Effector memory CD4-positive, alpha-beta T cell (primary cell): ENCODE results near the gene ENKUR.
"Not testable (repeated sequence)": the region's sequence is repeated elsewhere in the genome, so short reads cannot be mapped to it uniquely, and the experiment has no call there.

Experiments used
- DNase-seq, 3 donors: peaks; one replicate each; pipeline ENCODE4 v3.0.0-alpha.2; 2020
- H3K27ac ChIP-seq: 2 replicates; pipeline ENCODE4 v1.7.0; 2013; ENCODE audit warnings: mild to moderate bottlenecking, low read length, moderate library complexity; ENCODE audit not compliant: insufficient read depth, poor library complexity, severe bottlenecking
- H3K27me3 ChIP-seq: replicated peaks from 2 replicates; pipeline ENCODE4 v1.7.0; 2013; ENCODE audit warnings: mild to moderate bottlenecking, low read length; ENCODE audit not compliant: insufficient read depth, control insufficient read depth, poor library complexity, severe bottlenecking
- H3K36me3 ChIP-seq: 2 replicates; pipeline ENCODE4 v1.7.0; 2013; ENCODE audit warnings: mild to moderate bottlenecking, low read length, moderate library complexity; ENCODE audit not compliant: control insufficient read depth, insufficient read depth
- H3K4me1 ChIP-seq: 2 replicates; pipeline ENCODE4 v1.7.0; 2013; ENCODE audit warnings: low read length, mild to moderate bottlenecking; ENCODE audit not compliant: control insufficient read depth, insufficient read depth, poor library complexity, severe bottlenecking
- H3K4me3 ChIP-seq: 2 replicates; pipeline ENCODE4 v1.7.0; 2013; ENCODE audit warnings: low read length, low read depth, mild to moderate bottlenecking; ENCODE audit not compliant: insufficient read depth, poor library complexity, severe bottlenecking
- H3K9me3 ChIP-seq: 2 replicates; pipeline ENCODE4 v1.7.0; 2013; ENCODE audit warnings: mild to moderate bottlenecking, low read length, moderate library complexity; ENCODE audit not compliant: control insufficient read depth

The ENKUR gene

GRCh38 chr10:24965051-24965450, 50.9 kb downstream of the ENKUR start:
- DNase-seq = no peak
- Histone ChIP-seq H3K4me1 (no peaks in the 10 kb centered on the region), H3K9me3 (no peaks in the 10 kb centered on the region), H3K4me3 (no peak overlapping the region), H3K27ac (no peak overlapping the region), H3K27me3 (no peaks in the 10 kb centered on the region), H3K36me3 (no peaks in the 10 kb centered on the region)

DNA sequence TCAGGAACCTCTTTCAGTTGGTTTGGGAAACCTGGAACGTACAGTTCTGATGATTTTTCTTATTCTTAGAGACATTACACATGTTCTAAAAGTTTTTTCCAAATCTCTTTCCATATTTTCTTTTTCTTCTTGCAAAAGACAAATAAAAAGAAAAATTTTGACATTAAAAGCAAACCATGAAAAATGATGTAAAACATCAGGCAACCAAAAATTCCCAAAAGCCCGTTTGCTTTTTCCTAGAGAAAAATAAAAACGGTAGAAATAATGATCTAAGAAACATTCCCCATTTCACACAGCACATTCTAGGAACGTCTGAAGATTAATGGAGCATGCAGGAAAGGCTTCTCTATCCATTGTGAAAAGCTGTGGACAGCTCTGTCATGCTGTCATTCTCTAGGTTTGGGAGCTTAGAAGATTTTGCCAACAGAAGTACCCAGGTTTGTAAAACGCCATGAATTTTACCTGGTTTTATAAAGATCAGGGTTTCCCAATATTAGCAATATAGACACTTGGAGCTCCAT, 52.4 kb downstream of the ENKUR start:
- H3K27me3 ChIP-seq = no peaks in the 10 kb centered on the region
- no peaks in the 10 kb centered on the region for H3K4me1 ChIP-seq
- H3K36me3 ChIP-seq = no peaks in the 10 kb centered on the region
- no peaks in the 10 kb centered on the region for H3K9me3 ChIP-seq
- no peak for DNase-seq
- no peak overlapping the region for H3K27ac ChIP-seq
- H3K4me3 ChIP-seq = no peak overlapping the region

DNA sequence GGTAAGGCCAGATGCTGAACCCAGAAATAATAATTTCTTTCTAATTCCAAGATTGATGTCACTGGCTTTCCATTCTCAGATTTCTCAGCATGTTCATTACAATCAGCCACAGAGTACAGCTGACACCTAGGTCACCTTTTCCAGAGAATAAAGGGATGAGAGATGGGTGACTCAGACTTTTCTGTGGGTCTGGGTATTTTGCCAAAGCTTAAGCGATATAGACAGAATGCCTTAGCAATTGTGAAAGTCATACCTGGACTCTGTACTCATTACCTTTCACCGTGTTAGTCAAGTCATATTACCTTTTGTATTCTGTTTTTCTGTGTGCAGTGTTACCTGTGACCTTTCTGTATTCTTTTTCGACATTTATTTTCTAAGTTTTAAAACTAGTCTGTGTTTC, 53.0 kb downstream of the ENKUR start:
- no peak overlapping the region for H3K27ac ChIP-seq
- DNase-seq = no peak

DNA sequence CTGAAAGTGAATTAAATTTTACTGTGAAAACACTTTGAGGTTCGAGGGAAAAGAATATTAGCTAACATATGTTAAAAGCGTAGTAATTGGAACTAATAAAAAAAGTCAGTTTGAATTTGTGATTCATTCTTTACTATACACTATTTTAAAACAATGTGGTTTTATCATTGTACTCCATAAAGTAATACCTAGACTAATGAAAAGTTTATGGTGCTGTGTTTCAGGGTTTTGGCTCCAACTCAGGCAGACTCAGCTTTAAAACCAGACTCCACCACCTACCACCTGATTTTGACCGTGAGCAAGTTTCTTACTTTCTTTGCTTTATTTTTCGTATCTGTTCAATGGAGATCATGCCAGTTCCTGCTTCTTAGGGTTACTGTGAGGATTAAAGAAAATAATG, 54.4 kb downstream of the ENKUR start:
- Histone ChIP-seq H3K27me3 (no peaks in the 10 kb centered on the region), H3K36me3 (no peaks in the 10 kb centered on the region), H3K4me1 (no peaks in the 10 kb centered on the region), H3K9me3 (no peaks in the 10 kb centered on the region), H3K4me3 (no peak overlapping the region), H3K27ac (no peak overlapping the region)
- DNase-seq = no peak

More for the DNA sequence above, 53.0 kb downstream of the ENKUR start:
- Histone ChIP-seq H3K9me3 (no peaks in the 10 kb centered on the region), H3K4me3 (no peak overlapping the region), H3K27me3 (no peaks in the 10 kb centered on the region), H3K36me3 (no peaks in the 10 kb centered on the region), H3K4me1 (no peaks in the 10 kb centered on the region)

DNA sequence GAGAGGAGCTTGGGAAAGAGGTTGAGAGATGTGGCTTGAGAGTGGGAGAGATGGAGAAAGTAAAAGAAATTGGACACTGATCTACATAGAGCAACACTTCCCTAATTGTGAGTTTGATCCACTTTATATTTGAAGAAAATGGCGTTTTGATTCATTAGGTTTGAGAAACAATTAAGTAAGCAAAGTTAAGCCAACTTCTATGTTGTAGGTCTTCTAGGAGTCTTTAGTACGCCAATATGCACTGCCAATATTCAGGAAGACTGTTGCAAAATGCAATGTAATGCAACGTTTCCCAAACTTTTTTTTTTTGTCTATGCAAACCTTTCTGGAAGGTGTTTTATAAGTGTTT, 56.6 kb downstream of the ENKUR start:
- DNase-seq = no peak
- Histone ChIP-seq H3K9me3 (no peaks in the 10 kb centered on the region), H3K36me3 (no peaks in the 10 kb centered on the region), H3K27me3 (no peaks in the 10 kb centered on the region), H3K4me3 (no peak overlapping the region), H3K27ac (no peak overlapping the region), H3K4me1 (no peaks in the 10 kb centered on the region)

DNA sequence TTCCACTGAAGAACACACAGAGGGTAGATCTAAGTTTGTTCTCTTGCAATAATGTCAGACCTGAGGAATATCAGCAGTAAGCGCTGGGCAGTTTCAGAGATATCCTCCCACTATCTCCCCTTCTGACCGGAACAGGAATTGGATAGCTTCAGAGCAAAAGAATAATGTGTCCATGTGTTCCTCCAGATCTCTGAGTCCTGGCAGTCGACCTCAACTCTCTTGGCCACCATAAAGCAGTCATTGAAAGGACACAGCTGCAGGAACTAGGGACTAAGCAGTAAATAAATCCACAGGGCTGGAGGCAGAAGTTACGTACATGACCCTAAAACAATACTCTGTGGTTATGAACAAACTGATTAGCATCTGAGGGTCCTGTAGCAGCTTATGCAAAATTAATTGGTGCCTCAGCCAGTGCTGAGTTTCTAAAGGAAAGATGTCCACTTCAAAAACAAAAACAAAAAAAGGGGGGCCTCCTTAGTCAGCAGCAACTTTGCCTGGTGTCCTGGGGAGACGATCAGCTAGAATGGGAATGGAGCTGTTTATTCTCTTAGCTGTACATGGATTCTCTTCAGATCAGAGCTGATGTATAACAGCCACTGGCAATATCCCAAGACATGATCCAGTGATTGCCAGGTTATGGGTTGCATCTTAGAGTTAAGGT, 57.1 kb downstream of the ENKUR start:
- Histone ChIP-seq H3K27me3 (no peaks in the 10 kb centered on the region), H3K36me3 (no peaks in the 10 kb centered on the region), H3K4me3 (no peak overlapping the region), H3K27ac (no peak overlapping the region), H3K9me3 (no peaks in the 10 kb centered on the region), H3K4me1 (no peaks in the 10 kb centered on the region)
- no peak for DNase-seq

GRCh38 chr10:24958091-24958720, 57.8 kb downstream of the ENKUR start:
- H3K27me3 ChIP-seq = no peaks in the 10 kb centered on the region
- DNase-seq = no peak
- no peak overlapping the region for H3K4me3 ChIP-seq
- no peaks in the 10 kb centered on the region for H3K36me3 ChIP-seq
- H3K4me1 ChIP-seq = peaks cover under 1% of the 10 kb centered on the region
- H3K27ac ChIP-seq = no peak overlapping the region
- no peaks in the 10 kb centered on the region for H3K9me3 ChIP-seq

DNA sequence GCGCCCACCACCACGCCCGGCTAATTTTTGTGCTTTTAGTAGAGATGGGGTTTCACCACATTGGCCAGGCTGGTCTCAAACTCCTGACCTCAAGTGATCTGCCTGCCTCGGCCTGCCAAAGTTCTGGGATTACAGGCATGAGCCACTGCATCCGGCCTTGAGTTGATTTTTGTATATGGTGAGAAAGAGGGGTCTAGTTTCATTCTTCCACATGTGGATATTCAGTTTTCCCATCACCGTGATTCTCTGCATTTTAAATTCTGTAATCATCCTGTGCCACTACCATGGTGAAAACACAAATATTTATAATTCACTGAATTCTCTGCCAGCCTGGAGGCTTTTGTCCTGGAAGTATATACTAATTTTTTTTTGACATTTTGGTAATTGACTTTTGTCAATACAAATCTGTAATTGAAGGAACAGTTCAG, 58.3 kb downstream of the ENKUR start:
- not testable (repeated sequence) for H3K9me3 ChIP-seq, H3K27me3 ChIP-seq, DNase-seq, H3K4me3 ChIP-seq, H3K4me1 ChIP-seq, H3K36me3 ChIP-seq, H3K27ac ChIP-seq

DNA sequence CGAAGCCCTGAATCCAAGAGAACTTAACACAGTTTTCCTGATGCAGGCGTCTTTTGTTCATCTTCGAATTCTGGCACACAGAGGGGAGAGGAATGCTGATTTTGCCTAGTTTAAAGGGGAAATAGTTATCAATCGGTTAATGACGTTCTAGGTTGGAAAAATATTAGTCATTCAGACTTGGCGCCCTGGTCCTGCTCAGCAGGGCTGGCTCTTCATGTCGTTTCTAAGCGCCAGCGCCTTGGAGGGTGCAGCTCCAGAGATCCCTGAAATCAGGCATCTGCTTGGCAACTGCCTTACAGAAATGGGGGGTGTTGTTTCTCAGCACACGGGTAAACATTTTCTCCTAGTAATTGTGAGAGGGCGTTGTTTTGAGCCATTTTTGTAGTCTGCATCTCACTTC, 62.3 kb downstream of the ENKUR start:
- no peak for DNase-seq
- H3K36me3 ChIP-seq = no peaks in the 10 kb centered on the region
- H3K27ac ChIP-seq = no peak overlapping the region
- H3K9me3 ChIP-seq = no peaks in the 10 kb centered on the region
- H3K4me3 ChIP-seq = no peak overlapping the region
- H3K27me3 ChIP-seq = no peaks in the 10 kb centered on the region
- H3K4me1 ChIP-seq = peaks cover 8% of the 10 kb centered on the region
